C4-2B (cell line): Measurements from ENCODE around the gene DPM1.
"Not testable (repeated sequence)": the region's sequence is repeated elsewhere in the genome, so short reads cannot be mapped to it uniquely, and the experiment has no call there.

Experiments
- CTCF ChIP-seq: fragments of 450-650 bp; conservative IDR thresholded peaks from 2 replicates; pipeline ENCODE4 v1.5.1; 2017; ENCODE audit warnings: mild to moderate bottlenecking
- ZFX ChIP-seq: fragments of 450-650 bp; IDR thresholded peaks from 2 replicates; pipeline ENCODE4 v1.6.1; 2017

DNA sequence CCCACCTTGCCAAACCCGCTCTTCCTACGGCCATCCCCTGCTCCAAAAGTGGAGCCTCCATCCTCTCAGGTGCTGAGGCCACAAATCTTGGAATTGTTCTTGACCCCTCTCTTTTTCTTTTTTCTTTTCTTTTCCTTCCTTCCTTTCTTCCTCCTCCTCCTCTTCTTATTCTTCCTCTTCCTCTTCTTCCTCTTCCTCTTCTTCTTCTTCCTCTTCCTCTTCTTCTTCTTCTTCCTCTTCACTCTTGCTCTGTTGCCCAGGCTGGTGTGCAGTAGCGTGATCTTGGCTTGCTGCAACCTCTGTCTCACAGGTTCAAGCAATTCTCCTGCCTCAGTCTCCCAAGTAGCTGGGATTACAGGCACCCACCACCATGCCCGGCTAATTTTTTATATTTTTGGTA lies 20.2 kb upstream of the DPM1 start:
- not testable (repeated sequence) for TF ChIP-seq CTCF, ZFX
